Measurements from ENCODE around the gene OVCH2. TPM values are rescaled to one million over a fixed set of nuclear protein-coding genes. Genes with fewer than 3 reads are reported as not detected.
"Not testable (repeated sequence)": the region's sequence is repeated elsewhere in the genome, so short reads cannot be mapped to it uniquely, and the experiment has no call there.

The OVCH2 gene
- total RNA-seq, 1 donor from 2014 or later: 0.89 TPM

- no peak for TF ChIP-seq CTCF (conservative IDR thresholded peaks at IDR 0.05)
- peaks cover 24% of the 10 kb centered on the region for H3K36me3 Mint-ChIP-seq
- no peaks in the 10 kb centered on the region for H3K27me3 Mint-ChIP-seq
- no peak overlapping the region for H3K4me3 Mint-ChIP-seq
- H3K27ac Mint-ChIP-seq: no peak overlapping the region
- no peaks in the 10 kb centered on the region for H3K9me3 Mint-ChIP-seq
- H3K4me1 Mint-ChIP-seq (ENCODE audit: unreplicated experiment): peaks cover 42% of the 10 kb centered on the region
- DNase-seq (ENCODE audit: extremely low spot score, unreplicated experiment): no peak
Measured at GRCh38 chr11:7667460-7667859, 38.8 kb downstream of the OVCH2 start.

GRCh38 chr11:7666292-7666866 lies 39.9 kb downstream of the OVCH2 start:
- Mint-ChIP-seq H3K27ac (peak overlapping the region; percentile 57), H3K36me3 (peaks cover 24% of the 10 kb centered on the region), H3K4me1 (ENCODE audit: unreplicated experiment) (peaks cover 31% of the 10 kb centered on the region), H3K9me3 (no peaks in the 10 kb centered on the region), H3K27me3 (no peaks in the 10 kb centered on the region), H3K4me3 (no peak overlapping the region)
- TF ChIP-seq CTCF (conservative IDR thresholded peaks at IDR 0.05): no peak
- no peak for DNase-seq (ENCODE audit: extremely low spot score, unreplicated experiment)

- peaks cover 26% of the 10 kb centered on the region for H3K4me1 Mint-ChIP-seq (ENCODE audit: unreplicated experiment)
- peak; percentile 89 for TF ChIP-seq CTCF (conservative IDR thresholded peaks at IDR 0.05)
- H3K36me3 Mint-ChIP-seq: peaks cover 24% of the 10 kb centered on the region
- peak overlapping the region; percentile 49 for H3K4me3 Mint-ChIP-seq
- H3K9me3 Mint-ChIP-seq: no peaks in the 10 kb centered on the region
- peak overlapping the region; percentile 57 for H3K27ac Mint-ChIP-seq
- no peaks in the 10 kb centered on the region for H3K27me3 Mint-ChIP-seq
- peak; percentile 85 for DNase-seq (ENCODE audit: extremely low spot score, unreplicated experiment)
Measured at GRCh38 chr11:7665473-7666291, 40.6 kb downstream of the OVCH2 start.

GRCh38 chr11:7664867-7665266 lies 41.4 kb downstream of the OVCH2 start:
- DNase-seq (ENCODE audit: extremely low spot score, unreplicated experiment): no peak
- H3K4me1 Mint-ChIP-seq (ENCODE audit: unreplicated experiment): peaks cover 22% of the 10 kb centered on the region
- H3K27me3 Mint-ChIP-seq: no peaks in the 10 kb centered on the region
- H3K36me3 Mint-ChIP-seq: peaks cover 24% of the 10 kb centered on the region
- no peak overlapping the region for H3K4me3 Mint-ChIP-seq
- no peak for TF ChIP-seq CTCF (conservative IDR thresholded peaks at IDR 0.05)
- H3K9me3 Mint-ChIP-seq: no peaks in the 10 kb centered on the region
- H3K27ac Mint-ChIP-seq: no peak overlapping the region

- DNase-seq (ENCODE audit: extremely low spot score, unreplicated experiment); H3K4me3 Mint-ChIP-seq; H3K9me3 Mint-ChIP-seq; H3K27me3 Mint-ChIP-seq; H3K27ac Mint-ChIP-seq: not testable (repeated sequence)
- peaks cover 11% of the 10 kb centered on the region for H3K4me1 Mint-ChIP-seq (ENCODE audit: unreplicated experiment)
- H3K36me3 Mint-ChIP-seq: peaks cover 16% of the 10 kb centered on the region
Measured at GRCh38 chr11:7663531-7663930, 42.7 kb downstream of the OVCH2 start.

- Mint-ChIP-seq H3K27ac (peak overlapping the region; percentile 76), H3K36me3 (peaks cover 18% of the 10 kb centered on the region), H3K9me3 (no peaks in the 10 kb centered on the region), H3K4me3 (peak overlapping the region; percentile 42), H3K27me3 (no peaks in the 10 kb centered on the region), H3K4me1 (ENCODE audit: unreplicated experiment) (peaks cover 5% of the 10 kb centered on the region)
- no peak for DNase-seq (ENCODE audit: extremely low spot score, unreplicated experiment)
- peak; percentile 72 for TF ChIP-seq CTCF (conservative IDR thresholded peaks at IDR 0.05)
Measured at GRCh38 chr11:7657306-7658025, 48.8 kb downstream of the OVCH2 start.
